ENCODE data around the gene LIPE.
A peak's percentile ranks its signal among the peaks of the same experiment; 100 is the strongest.
"Not testable (repeated sequence)": the region's sequence is repeated elsewhere in the genome, so short reads cannot be mapped to it uniquely, and the experiment has no call there.

Gene LIPE

GRCh38 chr19:42450314-42450934 lies 23.2 kb upstream of the LIPE start:
- DNase-seq (ENCODE audit: low read depth in 1 of 2, low spot score in 1 of 2): peak; percentile 37 to 61

GRCh38 chr19:42448306-42448705 lies 21.1 kb upstream of the LIPE start:
- not testable (repeated sequence) for DNase-seq (ENCODE audit: low read depth in 1 of 2, low spot score in 1 of 2)

- DNase-seq (ENCODE audit: low read depth in 1 of 2, low spot score in 1 of 2): no peak
Measured at GRCh38 chr19:42445948-42446347, 18.8 kb upstream of the LIPE start.

- no peak for DNase-seq (ENCODE audit: low read depth in 1 of 2, low spot score in 1 of 2)
Measured at GRCh38 chr19:42443944-42444398, 16.8 kb upstream of the LIPE start.

- no peak for DNase-seq (ENCODE audit: low read depth in 1 of 2, low spot score in 1 of 2)
Measured at GRCh38 chr19:42442833-42443232, 15.6 kb upstream of the LIPE start, which contains the start of gene CXCL17. Gene CXCL17, minus strand, starts transcription at chr19:42442946. Its CDS starts 114 bp downstream, at chr19:42442832.

GRCh38 chr19:42441049-42441445 lies 13.9 kb upstream of the LIPE start:
- no peak for DNase-seq (ENCODE audit: low read depth in 1 of 2, low spot score in 1 of 2)

DNA sequence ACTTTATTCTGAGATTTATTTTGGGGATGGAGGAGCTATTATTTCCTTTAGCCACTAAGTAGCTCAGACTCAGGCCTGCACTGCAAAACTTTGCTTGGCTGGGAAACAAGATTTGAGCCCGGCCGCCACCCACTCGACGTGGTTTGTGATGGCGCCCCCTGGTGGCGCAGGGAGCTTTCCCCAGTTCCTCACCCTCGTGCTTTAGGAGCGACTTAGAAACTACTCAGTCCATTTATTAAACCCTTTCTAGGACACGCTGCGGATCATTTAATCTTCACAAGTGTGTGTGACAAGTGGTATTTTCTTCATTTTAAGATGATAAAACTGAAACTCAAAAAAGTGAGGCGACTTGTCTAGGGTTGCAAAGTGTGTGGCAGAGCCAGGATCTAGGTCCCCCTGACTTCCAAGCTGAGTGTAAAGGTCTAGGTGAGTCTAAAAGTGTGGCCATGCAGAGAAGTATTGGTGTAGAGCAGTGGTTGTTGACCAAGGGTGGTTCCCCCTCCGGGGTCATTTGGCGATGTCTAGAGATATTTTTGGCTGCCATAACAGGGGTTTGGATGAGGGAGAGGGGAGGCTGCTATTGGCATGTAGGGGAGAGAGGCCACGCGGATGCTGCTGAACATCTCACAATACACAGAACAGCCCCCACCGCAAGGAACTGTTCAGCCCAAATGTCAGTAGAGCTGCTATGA lies 13.3 kb upstream of the LIPE start:
- peak; percentile 65 to 78 for DNase-seq (ENCODE audit: low read depth in 1 of 2, low spot score in 1 of 2)

GRCh38 chr19:42436006-42436405 lies 8.8 kb upstream of the LIPE start:
- DNase-seq (ENCODE audit: low read depth in 1 of 2, low spot score in 1 of 2): no peak

DNA sequence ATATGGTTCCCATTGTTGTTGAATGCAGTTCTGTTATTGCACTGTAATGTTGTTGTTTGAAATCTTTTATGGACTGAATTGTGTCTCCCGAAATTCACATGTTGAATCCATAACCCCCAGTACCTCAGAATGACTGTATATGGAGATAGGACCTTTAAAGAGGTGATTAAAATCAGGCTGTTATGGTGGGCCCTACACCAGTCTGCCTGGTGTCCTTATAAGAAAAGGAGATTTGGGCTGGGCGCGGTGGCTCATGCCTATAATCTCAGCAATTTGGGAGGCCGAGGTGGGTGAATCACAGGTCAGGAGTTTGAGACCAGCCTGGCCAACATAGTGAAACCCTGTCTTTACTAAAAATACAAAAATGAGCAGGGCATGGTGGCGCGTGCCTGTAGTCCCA lies 8.1 kb upstream of the LIPE start:
- DNase-seq (ENCODE audit: low read depth in 1 of 2, low spot score in 1 of 2): no peak

- DNase-seq (ENCODE audit: low read depth in 1 of 2, low spot score in 1 of 2): peak; percentile 43 to 50
Measured at GRCh38 chr19:42433503-42434260, 6.5 kb upstream of the LIPE start.

- no peak for DNase-seq (ENCODE audit: low read depth in 1 of 2, low spot score in 1 of 2)
Measured at GRCh38 chr19:42431486-42431885, 4.3 kb upstream of the LIPE start.

DNA sequence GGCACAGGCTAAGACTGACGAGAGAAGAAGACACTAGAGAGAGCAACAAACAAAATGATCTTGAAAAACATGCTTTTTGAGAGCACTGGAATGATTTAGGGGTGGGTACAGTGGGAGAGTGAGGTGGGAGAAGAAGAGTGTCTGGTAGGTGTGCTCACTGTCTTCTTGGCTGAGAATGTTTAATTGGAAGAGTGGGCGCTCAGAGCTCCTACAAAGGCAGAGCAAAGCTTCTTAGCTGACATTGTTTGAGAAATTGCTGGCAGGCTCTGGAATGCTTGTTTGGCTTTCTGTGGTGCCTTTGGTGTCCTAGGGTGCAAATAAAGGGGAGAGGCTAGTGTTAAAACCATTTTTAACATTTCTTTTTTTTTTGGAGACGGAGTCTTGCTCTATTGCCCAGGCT lies 1.5 kb upstream of the LIPE start:
- no peak for DNase-seq (ENCODE audit: low read depth in 1 of 2, low spot score in 1 of 2)

GRCh38 chr19:42426643-42427042 lies 545 bp downstream of the LIPE start:
- no peak for DNase-seq (ENCODE audit: low read depth in 1 of 2, low spot score in 1 of 2)

DNA sequence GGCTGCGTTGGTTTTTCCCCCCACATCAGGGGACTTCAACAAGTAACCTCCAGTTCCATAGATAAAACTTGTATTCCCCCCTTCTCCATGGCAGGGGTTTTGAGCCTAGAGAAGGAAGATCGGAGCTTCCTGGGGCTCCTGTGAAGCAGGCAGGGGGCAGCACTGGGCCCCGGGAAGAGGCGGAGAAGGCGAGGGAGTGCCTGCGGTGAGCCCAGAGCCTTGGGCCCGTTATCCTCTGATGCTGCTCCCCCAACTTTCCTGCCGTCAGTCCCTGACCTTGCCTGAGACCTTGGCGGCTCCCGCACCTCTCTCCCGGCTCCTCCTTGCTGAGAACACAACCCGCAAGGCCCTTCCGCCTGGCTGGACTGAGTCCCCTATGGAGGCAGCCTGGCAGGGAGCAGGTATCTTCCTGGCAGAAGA lies 2.5 kb downstream of the LIPE start:
- DNase-seq (ENCODE audit: low read depth in 1 of 2, low spot score in 1 of 2): no peak

- no peak for DNase-seq (ENCODE audit: low read depth in 1 of 2, low spot score in 1 of 2)
Measured at GRCh38 chr19:42424345-42424707, 2.9 kb downstream of the LIPE start.

- DNase-seq (ENCODE audit: low read depth in 1 of 2, low spot score in 1 of 2): peak; percentile 87 to 88
Measured at GRCh38 chr19:42423462-42424344, 3.5 kb downstream of the LIPE start.

DNA sequence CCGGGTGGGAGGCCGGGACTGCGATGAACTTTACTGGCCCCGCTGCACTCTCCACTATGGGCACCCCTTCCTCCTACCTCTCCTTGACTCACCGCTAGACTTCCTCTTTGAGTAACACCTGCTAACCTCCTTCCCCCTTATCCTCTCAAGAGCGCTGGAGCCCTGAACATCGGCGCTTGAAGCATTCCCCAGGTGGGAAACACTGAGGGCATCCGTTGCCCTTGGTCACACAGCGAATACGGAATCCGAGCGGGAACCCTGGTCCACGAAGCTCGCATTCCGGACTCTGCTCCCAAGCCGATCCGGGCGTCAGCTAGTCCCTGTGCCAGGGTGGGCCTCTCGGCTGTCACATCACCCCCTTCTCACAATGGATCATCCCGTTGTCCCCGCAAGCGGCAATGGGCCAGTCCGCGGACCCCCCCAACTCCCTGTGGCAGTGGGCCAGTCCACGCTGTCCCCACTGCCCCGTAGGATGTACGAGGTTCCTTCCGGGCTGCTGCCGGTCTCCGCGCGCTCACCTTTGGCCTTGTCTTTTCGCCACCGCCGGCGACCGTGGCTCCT lies 4.2 kb downstream of the LIPE start:
- peak in 1 of 2 donors; percentile 29 for DNase-seq (ENCODE audit: low read depth in 1 of 2, low spot score in 1 of 2)

- no peak for DNase-seq (ENCODE audit: low read depth in 1 of 2, low spot score in 1 of 2)
Measured at GRCh38 chr19:42422092-42422900, 4.9 kb downstream of the LIPE start.

DNA sequence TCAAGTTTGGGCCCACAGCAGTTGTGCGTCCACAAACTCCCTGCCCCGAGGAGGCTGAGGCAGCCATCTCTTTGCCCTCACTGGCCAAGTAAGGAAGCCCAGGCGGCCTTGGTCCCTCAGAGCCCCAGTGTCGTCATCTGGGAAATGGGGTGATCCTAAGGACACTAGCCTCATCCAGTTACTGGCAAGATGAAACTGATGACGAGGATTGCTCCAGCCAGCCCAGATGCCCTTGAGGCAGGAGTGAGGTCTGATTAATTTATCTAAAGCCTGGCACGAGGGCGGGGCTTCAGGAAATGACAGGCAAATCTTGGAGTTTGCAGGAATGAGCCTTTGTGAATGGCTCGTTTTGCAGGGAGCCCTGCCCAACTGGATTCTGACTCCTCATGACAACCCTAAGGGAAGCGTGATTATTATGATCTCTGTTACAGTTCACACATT lies 5.6 kb downstream of the LIPE start:
- DNase-seq (ENCODE audit: low read depth in 1 of 2, low spot score in 1 of 2): no peak

DNA sequence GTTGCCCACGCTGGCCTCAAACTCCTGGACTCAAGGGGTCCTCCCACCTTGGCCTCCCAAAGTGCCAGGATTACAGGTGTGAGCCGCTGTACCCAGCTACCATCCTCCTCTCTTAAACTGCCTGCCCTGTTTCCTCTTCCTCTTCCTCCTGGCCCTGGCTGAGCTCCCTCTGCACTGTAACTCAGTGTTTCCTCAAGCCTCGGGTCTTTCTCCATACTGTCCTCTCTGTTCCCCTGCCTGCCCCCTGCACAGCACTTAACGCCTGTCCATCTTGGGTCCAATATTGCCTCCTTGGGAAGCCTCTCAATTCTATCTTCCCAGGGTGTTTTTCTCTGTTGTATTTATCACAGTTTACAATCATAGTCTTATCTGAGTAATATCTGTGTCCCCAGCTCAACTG lies 6.1 kb downstream of the LIPE start:
- no peak for DNase-seq (ENCODE audit: low read depth in 1 of 2, low spot score in 1 of 2)
